ENCODE data around the gene EFTUD2. TPM values are rescaled to one million over a fixed set of nuclear protein-coding genes. Genes with fewer than 3 reads are reported as not detected.

The EFTUD2 gene
- total and polyA plus RNA-seq, 2 of the 13 experiments (the other 11 are each of a cell fraction or from before 2014, with no cell fraction given): 111 to 137 TPM

- no peaks in the 10 kb centered on the region for H3K79me2 ChIP-seq (ENCODE audit: insufficient read depth, low read length)
- intact Hi-C loops (cut with micrococcal nuclease; ENCODE audit: unreplicated experiment) (no loop called here), in situ Hi-C loops (cut with HindIII; ENCODE audit: extremely low pct_ligation_motif_present, low pct_unique_long_range_greater_than_20kb) (loop anchor here (5.0 to 10.0 kb wide), 3 partner anchors 39 to 182 kb away; no protein-coding TSS in a partner anchor)
- POLR2A ChIA-PET: no interaction called here
- 16% methylated on average over 15 of the region's 19 CpGs for WGBS (ENCODE audit: low lambda C conversion rate)
- no peak overlapping the region for H3K9ac ChIP-seq (ENCODE audit: insufficient read depth, low read depth, low read length)
- H3K4me1 ChIP-seq (ENCODE audit: insufficient read depth, low read length): peaks cover 10% of the 10 kb centered on the region
- no peak overlapping the region for H3K4me2 ChIP-seq (ENCODE audit: low read depth, low read length)
- H3K9me3 ChIP-seq (ENCODE audit: low read length): no peaks in the 10 kb centered on the region
- no TSS peak for BruUV-seq (replicated peaks)
- no peak overlapping the region for H3K27ac ChIP-seq (ENCODE audit: extremely low read length, insufficient read depth, low read length)
- peaks cover 14 to 23% of the 10 kb centered on the region in 2 experiments for H3K36me3 ChIP-seq (replicated peaks in 1 of 2; ENCODE audit: control insufficient read depth in 1 of 2, insufficient read depth in 2 of 2, low read length in 2 of 2)
- H3K4me3 ChIP-seq (replicated peaks in 1 of 3; ENCODE audit: insufficient read depth in 1 of 3, low read depth in 2 of 3, low read length in 3 of 3): no peak overlapping the region
- FAIRE-seq (no peak), DNase-seq (ENCODE audit: low spot score) (no peak), ATAC-seq (peak; percentile 3; the same call in 1 of the 3 replicates)
- H2AFZ ChIP-seq (ENCODE audit: low read length): no peak overlapping the region
- H3K27me3 ChIP-seq (ENCODE audit: control insufficient read depth in 1 of 2, insufficient read depth in 2 of 2, low read length in 2 of 2): peaks cover 9 to 30% of the 10 kb centered on the region in 2 experiments; a peak in 4 of 5 replicates
- TF ChIP-seq ISX (CRISPR knock-in tag; conservative IDR thresholded peaks at IDR 0.05): no peak
- CTCF ChIA-PET (ENCODE audit: low intra/inter-chr PET ratio, low total read pairs): no interaction called here
- no peaks in the 10 kb centered on the region for H4K20me1 ChIP-seq (ENCODE audit: insufficient read depth, low read length)
Observed at GRCh38 chr17:44922746-44923470, 23.7 kb upstream of the EFTUD2 start.

GRCh38 chr17:44922136-44922535, 22.9 kb upstream of the EFTUD2 start:
- no peak for TF ChIP-seq FOXC1 (CRISPR knock-in tag; IDR thresholded peaks at IDR 0.05; ENCODE audit: borderline replicate concordance)
- TF ChIP-seq KAT8 (CRISPR knock-in tag; IDR thresholded peaks at IDR 0.05): no peak
- TF ChIP-seq MEIS2 (CRISPR knock-in tag; IDR thresholded peaks at IDR 0.05): no peak
- no peak for TF ChIP-seq BCL3 (CRISPR knock-in tag; IDR thresholded peaks at IDR 0.05)
- TF ChIP-seq ZNF556 (CRISPR knock-in tag; IDR thresholded peaks at IDR 0.05; ENCODE audit: borderline replicate concordance): no peak
- no peak for TF ChIP-seq TOE1 (CRISPR knock-in tag; IDR thresholded peaks at IDR 0.05)
- Histone ChIP-seq H3K36me3 (replicated peaks in 1 of 2; ENCODE audit: control insufficient read depth in 1 of 2, insufficient read depth in 2 of 2, low read length in 2 of 2) (peaks cover 8 to 15% of the 10 kb centered on the region in 2 experiments; a peak in 4 of 5 replicates), H4K20me1 (ENCODE audit: insufficient read depth, low read length) (no peaks in the 10 kb centered on the region), H3K27me3 (ENCODE audit: control insufficient read depth in 1 of 2, insufficient read depth in 2 of 2, low read length in 2 of 2) (peaks cover 9 to 30% of the 10 kb centered on the region in 2 experiments; a peak in 4 of 5 replicates), H3K4me1 (ENCODE audit: insufficient read depth, low read length) (peaks cover 10% of the 10 kb centered on the region), H3K9me3 (ENCODE audit: low read length) (no peaks in the 10 kb centered on the region), H3K79me2 (ENCODE audit: insufficient read depth, low read length) (no peaks in the 10 kb centered on the region), H3K27ac (ENCODE audit: extremely low read length, insufficient read depth, low read length) (no peak overlapping the region), H2AFZ (ENCODE audit: low read length) (no peak overlapping the region), H3K9ac (ENCODE audit: insufficient read depth, low read depth, low read length) (no peak overlapping the region), H3K4me2 (ENCODE audit: low read depth, low read length) (no peak overlapping the region), H3K4me3 (replicated peaks in 1 of 3; ENCODE audit: insufficient read depth in 1 of 3, low read depth in 2 of 3, low read length in 3 of 3) (no peak overlapping the region)
- in situ Hi-C loops (cut with HindIII; ENCODE audit: extremely low pct_ligation_motif_present, low pct_unique_long_range_greater_than_20kb) (loop anchor here (5.0 to 10.0 kb wide), 3 partner anchors 40 to 183 kb away; no protein-coding TSS in a partner anchor), intact Hi-C loops (cut with micrococcal nuclease; ENCODE audit: unreplicated experiment) (no loop called here)
- POLR2A ChIA-PET: no interaction called here
- DNase-seq (ENCODE audit: low spot score): no peak
- FAIRE-seq: no peak
- 34% methylated on average over 6 of the region's 6 CpGs for WGBS (ENCODE audit: low lambda C conversion rate)
- ATAC-seq: no peak
- no TSS peak for BruUV-seq (replicated peaks)
- CTCF ChIA-PET (ENCODE audit: low intra/inter-chr PET ratio, low total read pairs): interaction anchor here (1.4 to 2.8 kb wide), 2 partner anchors 95 to 100 kb away, joined by 5 to 24 read pairs; no protein-coding TSS in a partner anchor
